ENCODE data around the gene ARHGEF40.
A peak's percentile ranks its signal among the peaks of the same experiment; 100 is the strongest.

Gene ARHGEF40

DNA sequence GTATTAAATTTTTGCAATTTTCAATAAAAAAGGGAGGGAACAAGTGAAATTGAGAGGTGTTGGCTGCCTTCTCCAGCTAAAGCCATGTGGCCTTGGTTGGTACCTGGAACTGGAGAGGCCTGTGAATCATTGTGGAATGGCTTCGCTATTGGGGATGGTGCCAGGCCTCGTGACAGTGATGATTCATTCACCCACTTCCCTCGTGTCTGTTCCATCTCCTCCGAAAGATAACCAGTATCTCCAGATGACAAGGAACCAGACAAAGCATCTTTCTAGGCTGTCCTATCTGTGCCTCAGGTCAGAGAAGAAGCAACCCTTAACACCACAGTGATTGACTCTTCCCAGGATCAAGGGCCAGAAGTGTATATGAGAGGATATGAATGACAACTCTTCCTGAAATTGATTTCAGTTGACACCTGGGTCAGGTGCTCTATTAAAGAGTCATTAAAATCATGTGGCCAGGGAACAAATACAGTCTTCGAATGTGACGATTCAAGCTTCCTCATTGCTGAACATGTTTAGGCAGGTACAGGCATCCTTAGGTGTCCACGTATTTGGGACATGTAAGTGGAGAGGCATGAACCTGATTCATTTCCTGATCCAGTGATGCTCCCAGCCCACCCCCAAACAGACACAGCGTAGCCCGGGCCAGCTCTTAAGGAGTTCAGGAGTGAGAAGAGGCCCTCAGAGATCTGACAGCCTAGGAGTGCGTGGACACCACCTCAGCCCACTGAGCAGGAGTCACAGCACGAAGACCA is 28.2 kb upstream of the ARHGEF40 start, which contains the start of gene RNASE7:
Gene RNASE7 (plus strand): TSS at position 687 of the 758 bp plus-strand sequence. CDS start 631 bp downstream, outside the sequence.
- Histone ChIP-seq H2AK5ac (ENCODE audit: low read length) (no peak within 1 kb of the TSS), H3K36me3 (ENCODE audit: control insufficient read depth, insufficient read depth, low read length) (no peaks in the 10 kb centered on the region), H3K56ac (ENCODE audit: low read length) (no peak within 1 kb of the TSS), H3K4me1 (ENCODE audit: control insufficient read depth, low read depth, low read length) (peaks cover 5% of the 10 kb centered on the region), H3K9ac (ENCODE audit: low read length) (no peak within 1 kb of the TSS), H4K8ac (ENCODE audit: low read depth, low read length) (no peak within 1 kb of the TSS), H3K4me2 (ENCODE audit: low read length) (no peak within 1 kb of the TSS), H3K18ac (ENCODE audit: low read length) (no peak within 1 kb of the TSS), H4K5ac (ENCODE audit: low read length) (no peak within 1 kb of the TSS), H3K4me3 (ENCODE audit: low read length) (no peak within 1 kb of the TSS), H3K23ac (ENCODE audit: low read length) (no peak within 1 kb of the TSS), H3K4ac (ENCODE audit: low read depth, low read length) (no peak within 1 kb of the TSS), H2BK120ac (ENCODE audit: low read depth, low read length) (no peak within 1 kb of the TSS), H3K27ac (ENCODE audit: low read depth, low read length) (no peak within 1 kb of the TSS), H3K79me2 (ENCODE audit: control insufficient read depth, insufficient read depth, low read length) (no peaks in the 10 kb centered on the region), H2BK5ac (ENCODE audit: low read length) (no peak within 1 kb of the TSS), H3K27me3 (ENCODE audit: insufficient read depth, low read length, poor library complexity) (no peaks in the 10 kb centered on the region), H3K79me1 (ENCODE audit: low read length) (no peaks in the 10 kb centered on the region), H2BK15ac (replicated peaks; ENCODE audit: low read depth) (no peak within 1 kb of the TSS)
- no CpG with 5 or more reads among the region's 11 CpGs for WGBS (ENCODE audit: extremely low coverage, insufficient coverage, low lambda C conversion rate)
- DNase-seq, result no peak

- Histone ChIP-seq H3K36me3 (ENCODE audit: control insufficient read depth, insufficient read depth, low read length) (no peaks in the 10 kb centered on the region), H3K4me1 (ENCODE audit: control insufficient read depth, low read depth, low read length) (peaks cover 5% of the 10 kb centered on the region), H3K4me2 (ENCODE audit: low read length) (no peak overlapping the region), H3K56ac (ENCODE audit: low read length) (no peak overlapping the region), H3K4me3 (ENCODE audit: low read length) (no peak overlapping the region), H2BK120ac (ENCODE audit: low read depth, low read length) (no peak overlapping the region), H3K4ac (ENCODE audit: low read depth, low read length) (no peak overlapping the region), H2BK5ac (ENCODE audit: low read length) (no peak overlapping the region), H3K18ac (ENCODE audit: low read length) (no peak overlapping the region), H4K5ac (ENCODE audit: low read length) (no peak overlapping the region), H3K79me2 (ENCODE audit: control insufficient read depth, insufficient read depth, low read length) (no peaks in the 10 kb centered on the region), H2AK5ac (ENCODE audit: low read length) (no peak overlapping the region), H3K27me3 (ENCODE audit: insufficient read depth, low read length, poor library complexity) (no peaks in the 10 kb centered on the region), H3K9ac (ENCODE audit: low read length) (no peak overlapping the region), H3K79me1 (ENCODE audit: low read length) (no peaks in the 10 kb centered on the region), H2BK15ac (replicated peaks; ENCODE audit: low read depth) (no peak overlapping the region), H3K27ac (ENCODE audit: low read depth, low read length) (no peak overlapping the region), H4K8ac (ENCODE audit: low read depth, low read length) (no peak overlapping the region), H3K23ac (ENCODE audit: low read length) (no peak overlapping the region)
- no CpG with 5 or more reads among the region's 8 CpGs for WGBS (ENCODE audit: extremely low coverage, insufficient coverage, low lambda C conversion rate)
- no peak for DNase-seq
Measured at GRCh38 chr14:21042918-21043317, 27.2 kb upstream of the ARHGEF40 start.

GRCh38 chr14:21043387-21043973 is 26.6 kb upstream of the ARHGEF40 start:
- no peaks in the 10 kb centered on the region for H3K79me2 ChIP-seq (ENCODE audit: control insufficient read depth, insufficient read depth, low read length)
- H3K4me2 ChIP-seq (ENCODE audit: low read length), result no peak overlapping the region
- no peak overlapping the region for H3K4ac ChIP-seq (ENCODE audit: low read depth, low read length)
- H3K4me3 ChIP-seq (ENCODE audit: low read length), result no peak overlapping the region
- no peaks in the 10 kb centered on the region for H3K79me1 ChIP-seq (ENCODE audit: low read length)
- no peak overlapping the region for H4K5ac ChIP-seq (ENCODE audit: low read length)
- H3K9ac ChIP-seq (ENCODE audit: low read length), result no peak overlapping the region
- H2BK15ac ChIP-seq (replicated peaks; ENCODE audit: low read depth), result no peak overlapping the region
- H3K27ac ChIP-seq (ENCODE audit: low read depth, low read length), result no peak overlapping the region
- no CpG with 5 or more reads among the region's 2 CpGs for WGBS (ENCODE audit: extremely low coverage, insufficient coverage, low lambda C conversion rate)
- H3K23ac ChIP-seq (ENCODE audit: low read length), result no peak overlapping the region
- H3K27me3 ChIP-seq (ENCODE audit: insufficient read depth, low read length, poor library complexity), result no peaks in the 10 kb centered on the region
- DNase-seq, result no peak
- peaks cover 4% of the 10 kb centered on the region for H3K4me1 ChIP-seq (ENCODE audit: control insufficient read depth, low read depth, low read length)
- no peak overlapping the region for H3K18ac ChIP-seq (ENCODE audit: low read length)
- no peak overlapping the region for H2BK5ac ChIP-seq (ENCODE audit: low read length)
- H4K8ac ChIP-seq (ENCODE audit: low read depth, low read length), result no peak overlapping the region
- H2BK120ac ChIP-seq (ENCODE audit: low read depth, low read length), result no peak overlapping the region
- H3K56ac ChIP-seq (ENCODE audit: low read length), result no peak overlapping the region
- H2AK5ac ChIP-seq (ENCODE audit: low read length), result no peak overlapping the region
- H3K36me3 ChIP-seq (ENCODE audit: control insufficient read depth, insufficient read depth, low read length), result no peaks in the 10 kb centered on the region

- Histone ChIP-seq H3K27ac (ENCODE audit: low read depth, low read length) (no peak overlapping the region), H3K79me2 (ENCODE audit: control insufficient read depth, insufficient read depth, low read length) (no peaks in the 10 kb centered on the region), H3K4ac (ENCODE audit: low read depth, low read length) (no peak overlapping the region), H3K36me3 (ENCODE audit: control insufficient read depth, insufficient read depth, low read length) (no peaks in the 10 kb centered on the region), H3K27me3 (ENCODE audit: insufficient read depth, low read length, poor library complexity) (no peaks in the 10 kb centered on the region), H2AK5ac (ENCODE audit: low read length) (no peak overlapping the region), H3K56ac (ENCODE audit: low read length) (no peak overlapping the region), H2BK5ac (ENCODE audit: low read length) (no peak overlapping the region), H3K23ac (ENCODE audit: low read length) (no peak overlapping the region), H3K4me2 (ENCODE audit: low read length) (no peak overlapping the region), H3K4me3 (ENCODE audit: low read length) (no peak overlapping the region), H3K79me1 (ENCODE audit: low read length) (no peaks in the 10 kb centered on the region), H2BK120ac (ENCODE audit: low read depth, low read length) (no peak overlapping the region), H3K18ac (ENCODE audit: low read length) (no peak overlapping the region), H4K5ac (ENCODE audit: low read length) (no peak overlapping the region), H3K9ac (ENCODE audit: low read length) (no peak overlapping the region), H3K4me1 (ENCODE audit: control insufficient read depth, low read depth, low read length) (peaks cover 2% of the 10 kb centered on the region), H4K8ac (ENCODE audit: low read depth, low read length) (no peak overlapping the region), H2BK15ac (replicated peaks; ENCODE audit: low read depth) (no peak overlapping the region)
- no CpG with 5 or more reads among the region's 6 CpGs for WGBS (ENCODE audit: extremely low coverage, insufficient coverage, low lambda C conversion rate)
- DNase-seq, result peak; percentile 45
Measured at GRCh38 chr14:21043974-21044618, 26.0 kb upstream of the ARHGEF40 start.

- Histone ChIP-seq H4K5ac (ENCODE audit: low read length) (no peak overlapping the region), H2BK15ac (replicated peaks; ENCODE audit: low read depth) (no peak overlapping the region), H4K8ac (ENCODE audit: low read depth, low read length) (no peak overlapping the region), H3K9ac (ENCODE audit: low read length) (no peak overlapping the region), H3K27ac (ENCODE audit: low read depth, low read length) (no peak overlapping the region), H3K79me1 (ENCODE audit: low read length) (no peaks in the 10 kb centered on the region), H3K56ac (ENCODE audit: low read length) (no peak overlapping the region), H3K4me1 (ENCODE audit: control insufficient read depth, low read depth, low read length) (no peaks in the 10 kb centered on the region), H3K4ac (ENCODE audit: low read depth, low read length) (no peak overlapping the region), H2BK5ac (ENCODE audit: low read length) (no peak overlapping the region), H3K79me2 (ENCODE audit: control insufficient read depth, insufficient read depth, low read length) (no peaks in the 10 kb centered on the region), H3K4me3 (ENCODE audit: low read length) (no peak overlapping the region), H3K27me3 (ENCODE audit: insufficient read depth, low read length, poor library complexity) (no peaks in the 10 kb centered on the region), H3K4me2 (ENCODE audit: low read length) (no peak overlapping the region), H2BK120ac (ENCODE audit: low read depth, low read length) (no peak overlapping the region), H3K36me3 (ENCODE audit: control insufficient read depth, insufficient read depth, low read length) (no peaks in the 10 kb centered on the region), H3K23ac (ENCODE audit: low read length) (no peak overlapping the region), H3K18ac (ENCODE audit: low read length) (no peak overlapping the region), H2AK5ac (ENCODE audit: low read length) (no peak overlapping the region)
- DNase-seq, result no peak
- WGBS (ENCODE audit: extremely low coverage, insufficient coverage, low lambda C conversion rate), result no CpG with 5 or more reads among the region's 2 CpGs
Measured at GRCh38 chr14:21047378-21047781, 22.7 kb upstream of the ARHGEF40 start.

Measured in mesendoderm (in vitro differentiated cells).